ENCODE results near the gene HOXB5. TPM values are rescaled to one million over a fixed set of nuclear protein-coding genes. Genes with fewer than 3 reads are reported as not detected.
A peak's percentile ranks its signal among the peaks of the same experiment; 100 is the strongest.

Gene HOXB5
- total RNA-seq, 1 donor from 2014 or later = not detected

DNA sequence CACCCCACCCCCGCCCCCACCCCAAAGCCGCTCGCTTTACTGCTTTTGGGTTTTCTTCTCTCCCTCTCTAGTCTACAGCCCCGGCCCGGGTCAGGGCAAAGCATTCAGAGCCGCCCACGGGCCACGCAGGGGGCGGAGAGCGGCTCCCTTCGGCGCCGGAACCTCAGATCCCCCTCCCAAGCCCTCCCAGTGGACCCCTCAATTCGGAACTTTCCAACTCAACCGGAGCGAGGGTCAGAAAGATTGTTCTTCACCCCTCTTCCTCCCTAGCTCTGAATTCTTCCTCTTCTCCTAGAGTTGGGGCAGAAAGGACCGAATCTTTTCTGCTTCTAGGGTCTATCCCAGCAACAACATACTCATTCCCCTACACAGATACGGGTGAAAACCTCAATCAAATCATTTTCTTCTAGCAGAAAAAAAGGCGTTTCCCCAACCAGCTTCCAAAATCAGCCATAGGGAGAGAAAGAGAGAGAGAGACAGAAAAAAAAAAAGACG, 49.7 kb downstream of the HOXB5 start:
- no peaks in the 10 kb centered on the region for H3K36me3 ChIP-seq (ENCODE audit: insufficient read depth, low read length)
- peak overlapping the region; percentile 96 for H3K9ac ChIP-seq (ENCODE audit: low read length)
- peak overlapping the region; percentile 95 for H3K27ac ChIP-seq (ENCODE audit: low read depth, low read length)
- peaks cover 36% of the 10 kb centered on the region for H3K27me3 ChIP-seq (ENCODE audit: insufficient read depth, low read length)
- no peaks in the 10 kb centered on the region for H3K9me3 ChIP-seq (ENCODE audit: insufficient read depth, low read depth, low read length)
- no peak for TF ChIP-seq EZH2 (IDR thresholded peaks at IDR 0.05; ENCODE audit: insufficient read depth, low read length)
- TF ChIP-seq, protein P1, sequence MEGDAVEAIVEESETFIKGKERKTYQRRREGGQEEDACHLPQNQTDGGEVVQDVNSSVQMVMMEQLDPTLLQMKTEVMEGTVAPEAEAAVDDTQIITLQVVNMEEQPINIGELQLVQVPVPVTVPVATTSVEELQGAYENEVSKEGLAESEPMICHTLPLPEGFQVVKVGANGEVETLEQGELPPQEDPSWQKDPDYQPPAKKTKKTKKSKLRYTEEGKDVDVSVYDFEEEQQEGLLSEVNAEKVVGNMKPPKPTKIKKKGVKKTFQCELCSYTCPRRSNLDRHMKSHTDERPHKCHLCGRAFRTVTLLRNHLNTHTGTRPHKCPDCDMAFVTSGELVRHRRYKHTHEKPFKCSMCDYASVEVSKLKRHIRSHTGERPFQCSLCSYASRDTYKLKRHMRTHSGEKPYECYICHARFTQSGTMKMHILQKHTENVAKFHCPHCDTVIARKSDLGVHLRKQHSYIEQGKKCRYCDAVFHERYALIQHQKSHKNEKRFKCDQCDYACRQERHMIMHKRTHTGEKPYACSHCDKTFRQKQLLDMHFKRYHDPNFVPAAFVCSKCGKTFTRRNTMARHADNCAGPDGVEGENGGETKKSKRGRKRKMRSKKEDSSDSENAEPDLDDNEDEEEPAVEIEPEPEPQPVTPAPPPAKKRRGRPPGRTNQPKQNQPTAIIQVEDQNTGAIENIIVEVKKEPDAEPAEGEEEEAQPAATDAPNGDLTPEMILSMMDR (IDR thresholded peaks at IDR 0.05; ENCODE audit: insufficient read depth, low read depth, low read length) = no peak
- Mint-ChIP-seq H3K27me3 (ENCODE audit: low read depth, unreplicated experiment) (peaks cover 86% of the 10 kb centered on the region), H3K4me1 (ENCODE audit: low read depth, unreplicated experiment) (peaks cover 5% of the 10 kb centered on the region), H3K4me3 (ENCODE audit: unreplicated experiment) (peak overlapping the region; percentile 85), H3K36me3 (ENCODE audit: low read depth, unreplicated experiment) (peaks cover 2% of the 10 kb centered on the region), H3K9me3 (ENCODE audit: unreplicated experiment) (peaks cover 10% of the 10 kb centered on the region), H3K27ac (ENCODE audit: unreplicated experiment) (peak overlapping the region; percentile 94)
- no peak overlapping the region for H2AFZ ChIP-seq (ENCODE audit: low read depth, low read length)
- no peaks in the 10 kb centered on the region for H4K20me1 ChIP-seq (ENCODE audit: insufficient read depth, low read length)
- no peak for FAIRE-seq
- no peak for DNase-seq (ENCODE audit: low read depth)
- H3K4me2 ChIP-seq (ENCODE audit: low read length) = peak overlapping the region; percentile 83
- H3K4me1 ChIP-seq (ENCODE audit: insufficient read depth, low read length) = peaks cover 40% of the 10 kb centered on the region
- H3K4me3 ChIP-seq (ENCODE audit: insufficient read depth, low read depth, low read length) = peak overlapping the region; percentile 84
- H3K79me2 ChIP-seq (ENCODE audit: insufficient read depth, low read length) = peaks cover 67% of the 10 kb centered on the region

DNA sequence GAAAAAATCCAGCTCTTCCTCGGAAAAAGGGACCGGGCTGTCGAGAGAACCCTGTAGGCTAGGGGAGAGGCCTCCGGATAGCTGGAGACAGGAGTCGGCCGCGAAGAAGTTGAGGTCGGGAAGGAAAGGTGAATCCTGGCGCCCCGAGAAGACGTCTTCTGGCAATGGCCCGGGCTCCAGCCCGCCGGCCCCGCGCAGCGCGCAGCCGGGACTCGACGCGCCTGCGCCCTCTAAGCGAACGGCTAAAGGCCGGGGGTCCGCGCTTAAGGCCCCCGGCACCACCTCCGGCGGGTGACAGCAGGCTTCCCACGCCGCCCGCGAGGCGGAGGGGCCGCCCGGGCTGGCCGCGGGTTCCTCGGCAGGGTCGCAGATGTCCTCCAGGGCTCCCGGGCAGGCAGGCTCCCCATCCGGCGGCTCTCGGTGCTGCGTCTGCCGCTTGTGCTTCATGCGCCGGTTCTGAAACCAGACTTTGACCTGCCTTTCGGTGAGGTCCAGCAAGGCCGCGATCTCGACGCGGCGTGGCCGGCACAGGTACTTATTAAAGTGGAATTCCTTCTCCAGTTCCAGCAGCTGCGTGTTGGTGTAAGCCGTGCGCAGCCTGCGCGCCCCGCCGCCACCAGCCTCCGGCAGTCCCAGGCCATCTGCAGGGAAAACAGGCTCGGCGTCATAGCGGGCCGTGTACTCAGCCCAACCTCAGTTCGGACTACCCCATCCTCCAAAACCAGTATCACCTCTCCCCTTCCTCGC, 50.3 kb downstream of the HOXB5 start:
- peak overlapping the region; percentile 95 for H3K27ac ChIP-seq (ENCODE audit: low read depth, low read length)
- H2AFZ ChIP-seq (ENCODE audit: low read depth, low read length) = no peak overlapping the region
- peak overlapping the region; percentile 83 for H3K4me2 ChIP-seq (ENCODE audit: low read length)
- no peak for TF ChIP-seq EZH2 (IDR thresholded peaks at IDR 0.05; ENCODE audit: insufficient read depth, low read length)
- TF ChIP-seq, protein P1 (IDR thresholded peaks at IDR 0.05; ENCODE audit: insufficient read depth, low read depth, low read length) = no peak
- H3K36me3 Mint-ChIP-seq (ENCODE audit: low read depth, unreplicated experiment) = peaks cover 2% of the 10 kb centered on the region
- no peaks in the 10 kb centered on the region for H3K36me3 ChIP-seq (ENCODE audit: insufficient read depth, low read length)
- H3K4me1 Mint-ChIP-seq (ENCODE audit: low read depth, unreplicated experiment) = peaks cover 5% of the 10 kb centered on the region
- H3K4me3 ChIP-seq (ENCODE audit: insufficient read depth, low read depth, low read length) = peak overlapping the region; percentile 84
- no peaks in the 10 kb centered on the region for H4K20me1 ChIP-seq (ENCODE audit: insufficient read depth, low read length)
- DNase-seq (ENCODE audit: low read depth) = no peak
- H3K9me3 Mint-ChIP-seq (ENCODE audit: unreplicated experiment) = peaks cover 10% of the 10 kb centered on the region
- peaks cover 43% of the 10 kb centered on the region for H3K4me1 ChIP-seq (ENCODE audit: insufficient read depth, low read length)
- peaks cover 63% of the 10 kb centered on the region for H3K79me2 ChIP-seq (ENCODE audit: insufficient read depth, low read length)
- peaks cover 36% of the 10 kb centered on the region for H3K27me3 ChIP-seq (ENCODE audit: insufficient read depth, low read length)
- H3K27ac Mint-ChIP-seq (ENCODE audit: unreplicated experiment) = peak overlapping the region; percentile 66
- FAIRE-seq = no peak
- peak overlapping the region; percentile 96 for H3K9ac ChIP-seq (ENCODE audit: low read length)
- no peaks in the 10 kb centered on the region for H3K9me3 ChIP-seq (ENCODE audit: insufficient read depth, low read depth, low read length)
- H3K27me3 Mint-ChIP-seq (ENCODE audit: low read depth, unreplicated experiment) = peaks cover 84% of the 10 kb centered on the region
- peak overlapping the region; percentile 89 for H3K4me3 Mint-ChIP-seq (ENCODE audit: unreplicated experiment)

DNA sequence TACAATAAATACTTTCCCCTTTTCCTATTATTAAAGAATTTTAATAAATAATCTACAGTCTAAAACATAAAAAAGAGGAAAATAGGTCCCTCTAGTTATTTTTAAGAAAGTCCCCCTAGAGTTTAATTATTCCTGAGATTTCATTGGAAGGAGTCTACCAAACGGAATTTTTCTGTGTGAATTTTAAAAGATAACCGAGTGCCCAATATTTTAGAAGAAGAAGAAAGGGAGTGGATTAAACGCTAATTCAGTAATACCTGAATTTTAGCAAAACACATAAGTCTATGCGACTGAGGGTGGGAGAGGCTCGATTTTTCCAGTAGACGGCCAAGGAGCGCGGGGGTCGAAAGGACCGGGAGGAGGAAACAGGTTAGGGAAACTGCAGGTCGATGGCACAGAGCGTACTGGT, 50.9 kb downstream of the HOXB5 start:
- peak overlapping the region; percentile 48 for H3K27ac Mint-ChIP-seq (ENCODE audit: unreplicated experiment)
- peaks cover 31% of the 10 kb centered on the region for H3K27me3 ChIP-seq (ENCODE audit: insufficient read depth, low read length)
- no peaks in the 10 kb centered on the region for H3K36me3 ChIP-seq (ENCODE audit: insufficient read depth, low read length)
- peaks cover 43% of the 10 kb centered on the region for H3K4me1 ChIP-seq (ENCODE audit: insufficient read depth, low read length)
- H3K27me3 Mint-ChIP-seq (ENCODE audit: low read depth, unreplicated experiment) = peaks cover 80% of the 10 kb centered on the region
- peaks cover 2% of the 10 kb centered on the region for H3K36me3 Mint-ChIP-seq (ENCODE audit: low read depth, unreplicated experiment)
- no peaks in the 10 kb centered on the region for H4K20me1 ChIP-seq (ENCODE audit: insufficient read depth, low read length)
- DNase-seq (ENCODE audit: low read depth) (no peak), FAIRE-seq (no peak)
- peak overlapping the region; percentile 95 for H3K27ac ChIP-seq (ENCODE audit: low read depth, low read length)
- H3K4me2 ChIP-seq (ENCODE audit: low read length) = peak overlapping the region; percentile 83
- no peaks in the 10 kb centered on the region for H3K9me3 ChIP-seq (ENCODE audit: insufficient read depth, low read depth, low read length)
- no peak overlapping the region for H2AFZ ChIP-seq (ENCODE audit: low read depth, low read length)
- H3K9ac ChIP-seq (ENCODE audit: low read length) = peak overlapping the region; percentile 96
- peaks cover 10% of the 10 kb centered on the region for H3K9me3 Mint-ChIP-seq (ENCODE audit: unreplicated experiment)
- peak overlapping the region; percentile 84 for H3K4me3 ChIP-seq (ENCODE audit: insufficient read depth, low read depth, low read length)
- H3K79me2 ChIP-seq (ENCODE audit: insufficient read depth, low read length) = peaks cover 58% of the 10 kb centered on the region
- TF ChIP-seq, protein P1 (IDR thresholded peaks at IDR 0.05; ENCODE audit: insufficient read depth, low read depth, low read length) = no peak
- no peak for TF ChIP-seq EZH2 (IDR thresholded peaks at IDR 0.05; ENCODE audit: insufficient read depth, low read length)
- H3K4me1 Mint-ChIP-seq (ENCODE audit: low read depth, unreplicated experiment) = peaks cover 5% of the 10 kb centered on the region
- H3K4me3 Mint-ChIP-seq (ENCODE audit: unreplicated experiment) = peak overlapping the region; percentile 89
